GM21717 (cell line): ENCODE data around the gene NUMBL.

ENCODE experiments used
- ATAC-seq: cut with Tn5 transposase; IDR thresholded peaks from one replicate; pipeline ENCODE4 v1.9.1; 2021; ENCODE audit warnings: mild to moderate bottlenecking, moderate library complexity; ENCODE audit not compliant: unreplicated experiment

Gene NUMBL

DNA sequence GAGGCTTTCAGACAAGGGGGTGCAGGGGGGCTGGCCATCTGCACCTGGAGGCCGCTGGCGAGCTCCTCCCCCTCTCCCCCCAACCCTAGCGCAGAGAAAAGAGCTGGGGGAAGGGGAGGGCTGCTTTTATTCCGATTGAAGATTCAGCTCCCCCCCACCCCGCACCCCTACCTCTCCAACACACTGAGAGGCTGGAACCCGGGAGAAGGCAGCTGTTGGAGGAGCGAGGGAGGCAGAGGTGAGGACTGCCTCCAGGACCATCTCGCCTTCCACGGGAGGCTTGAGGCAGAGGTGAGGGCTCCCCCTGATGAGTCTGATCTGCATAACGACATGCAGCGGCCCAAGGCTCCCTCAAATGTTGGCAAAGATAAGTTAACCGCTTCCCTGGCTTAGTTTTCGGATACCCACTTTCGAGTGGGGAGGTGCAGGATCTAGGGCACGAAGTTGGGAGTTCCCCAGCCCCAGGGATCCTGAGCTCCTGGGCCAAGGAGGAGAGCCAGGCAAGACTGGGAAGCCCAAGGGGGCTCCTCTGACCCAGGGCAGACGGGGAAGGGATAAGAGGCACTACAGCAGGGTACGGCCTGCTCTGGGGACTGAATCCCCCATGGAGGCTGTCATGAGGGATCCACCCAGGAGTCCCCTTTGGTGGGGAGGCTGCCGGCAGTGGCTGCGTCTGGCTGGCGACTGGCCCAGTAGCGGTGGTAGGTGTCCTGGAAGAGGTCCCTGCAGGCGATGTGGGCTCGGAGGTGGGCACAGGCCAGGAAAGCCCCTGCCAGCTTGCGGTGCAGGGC, 1.2 kb upstream of the NUMBL start:
- no peak for ATAC-seq

DNA sequence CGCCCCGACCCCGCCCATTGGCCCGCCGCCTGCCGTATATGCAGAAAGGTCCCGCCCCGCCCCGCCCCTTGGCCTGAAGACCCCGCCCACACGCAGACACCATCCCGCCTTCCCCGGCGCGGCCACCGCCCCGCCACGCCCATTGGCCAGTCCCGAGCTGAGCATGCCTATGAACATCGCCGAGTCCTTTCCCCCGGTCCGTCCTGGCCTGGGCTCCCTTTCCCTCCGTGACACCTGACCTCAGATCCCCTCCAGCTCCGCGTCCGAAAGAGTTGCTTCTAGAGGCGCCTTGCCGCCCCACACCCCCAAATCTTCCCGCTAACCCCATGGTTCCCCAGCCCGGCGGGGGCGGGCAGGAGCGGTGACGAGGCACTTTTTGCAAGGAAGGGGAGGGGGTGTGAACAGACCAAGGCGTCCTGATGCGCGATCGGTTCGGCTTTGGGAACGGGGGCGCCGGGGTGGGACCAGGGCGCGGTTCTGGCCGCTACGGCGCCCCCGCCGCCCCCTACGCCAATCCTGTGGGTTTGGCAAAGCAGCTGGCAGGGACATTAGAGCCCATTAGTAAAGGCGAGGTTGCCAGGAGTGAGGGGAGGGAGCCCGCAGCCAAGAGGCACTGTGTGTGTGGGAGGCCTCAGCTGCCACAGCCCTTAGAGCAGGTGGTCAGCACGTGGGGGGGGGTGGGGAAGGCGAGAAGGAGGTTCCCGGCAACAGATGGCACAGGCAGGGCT, 406 bp upstream of the NUMBL start:
- peak; percentile 49 for ATAC-seq

DNA sequence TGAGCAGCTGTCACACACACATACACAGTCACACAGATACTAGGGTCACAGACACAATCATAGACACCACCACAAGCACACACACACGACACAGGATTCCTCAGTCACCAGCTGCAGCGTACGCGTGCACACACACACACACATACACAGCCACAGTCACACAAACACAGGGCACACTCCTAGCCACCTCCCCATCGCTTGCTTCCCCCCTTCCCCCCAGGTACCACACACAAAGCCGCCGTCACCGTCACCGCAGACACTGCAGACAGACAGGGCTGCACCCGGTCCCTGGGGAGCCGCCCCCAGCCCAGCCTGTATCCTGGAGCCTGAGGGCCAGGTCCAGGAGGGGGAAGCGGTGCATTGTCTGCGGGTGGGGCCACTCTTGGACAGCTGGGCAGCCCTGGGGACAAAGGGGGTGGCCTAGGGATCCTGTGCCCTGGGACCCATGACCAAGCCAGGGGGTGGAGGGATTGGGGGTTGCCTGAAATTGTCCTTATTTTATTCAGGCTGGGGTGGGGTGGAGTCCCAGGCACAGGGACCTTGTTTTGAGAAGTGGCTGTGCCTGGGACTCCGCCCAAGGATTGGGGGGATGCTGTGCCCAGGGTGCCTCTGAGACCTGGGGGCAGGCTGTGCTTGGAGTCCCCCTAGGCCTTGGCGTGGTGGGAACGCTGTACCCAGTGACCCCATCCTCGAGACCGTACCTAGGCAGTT, 957 bp downstream of the NUMBL start:
- ATAC-seq, result no peak

DNA sequence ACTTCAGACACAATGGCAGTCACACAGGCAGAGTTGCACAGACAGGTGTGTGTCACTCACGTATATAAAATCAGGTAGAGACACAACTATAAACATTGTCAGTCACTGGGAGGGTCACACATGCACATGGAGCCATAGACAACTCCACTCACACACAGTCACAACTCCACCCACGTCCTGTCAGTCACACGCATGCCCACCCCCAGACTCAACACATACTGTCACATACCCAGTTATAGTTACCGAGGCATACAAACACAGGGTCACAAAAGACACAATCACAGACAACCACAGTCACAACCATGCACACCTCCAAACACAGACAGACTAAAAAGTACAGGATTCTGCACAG, 1.5 kb downstream of the NUMBL start:
- no peak for ATAC-seq

DNA sequence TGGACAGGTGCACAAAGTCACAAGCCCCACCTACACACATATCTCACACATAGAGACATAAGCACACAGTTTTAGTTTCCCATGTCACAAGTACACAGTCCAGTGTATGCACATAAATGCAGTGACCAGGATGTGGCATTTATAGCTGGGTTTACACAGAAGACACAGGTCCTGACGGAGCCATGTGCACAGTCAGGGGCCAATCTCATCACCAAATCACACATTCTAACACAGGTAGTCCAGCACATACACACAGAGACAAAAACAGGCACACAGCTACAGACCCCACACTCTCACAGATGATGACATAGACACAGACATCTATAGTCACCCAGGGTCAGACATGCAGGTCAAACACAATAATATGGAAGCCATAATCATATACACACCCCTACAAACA, 2.1 kb downstream of the NUMBL start:
- no peak for ATAC-seq

DNA sequence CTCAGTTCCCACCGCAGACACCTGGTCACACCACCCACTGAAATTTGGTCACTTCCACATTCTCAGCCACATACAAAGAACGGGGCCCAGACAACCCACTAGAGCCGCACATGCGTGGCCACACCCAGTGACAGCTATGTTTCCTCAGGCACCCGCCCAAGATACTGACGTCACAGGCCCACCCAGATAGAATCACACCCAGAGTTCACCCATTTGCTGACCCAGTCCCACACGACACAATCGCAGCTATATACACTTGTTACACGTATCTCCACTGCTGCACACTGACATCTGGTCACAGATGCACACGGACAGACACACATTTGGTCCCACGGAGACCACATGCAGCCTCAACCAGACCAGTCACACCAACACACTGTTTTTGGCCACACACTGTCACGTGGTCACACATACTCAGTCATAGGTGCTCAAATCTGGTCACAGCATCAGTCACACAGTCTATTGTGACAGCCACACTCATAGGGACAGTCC, 2.9 kb downstream of the NUMBL start:
- no peak for ATAC-seq

DNA sequence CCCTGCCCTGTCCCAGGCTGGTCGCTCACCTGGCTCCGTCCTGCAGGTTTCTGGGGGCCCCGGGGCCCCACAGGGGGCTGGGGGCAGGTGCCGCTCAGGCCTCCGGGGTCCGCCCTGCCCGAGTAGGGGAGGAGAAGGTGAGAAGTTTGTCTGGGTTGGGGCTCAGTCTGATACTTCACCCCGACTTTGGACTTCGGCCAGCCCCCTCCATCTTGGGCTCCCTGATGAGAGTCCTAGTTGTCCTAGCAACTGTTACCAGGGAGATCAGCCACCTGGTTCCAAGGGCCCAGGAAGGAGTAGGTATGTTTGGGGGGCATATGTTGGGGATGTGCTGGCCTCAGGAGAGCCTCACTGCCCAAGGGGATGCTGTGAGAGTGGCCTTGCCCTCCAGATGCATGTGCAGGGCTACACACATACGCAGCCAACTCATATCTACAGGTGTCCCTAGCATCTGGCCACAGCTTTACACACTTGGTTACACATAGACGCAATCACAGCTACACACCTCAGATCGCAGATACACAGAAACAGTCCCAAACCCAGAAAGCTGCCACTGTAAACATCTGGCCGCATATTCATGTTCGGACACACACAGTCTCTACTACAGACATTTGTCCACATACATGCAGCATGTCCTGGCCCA, 3.4 kb downstream of the NUMBL start:
- no peak for ATAC-seq

DNA sequence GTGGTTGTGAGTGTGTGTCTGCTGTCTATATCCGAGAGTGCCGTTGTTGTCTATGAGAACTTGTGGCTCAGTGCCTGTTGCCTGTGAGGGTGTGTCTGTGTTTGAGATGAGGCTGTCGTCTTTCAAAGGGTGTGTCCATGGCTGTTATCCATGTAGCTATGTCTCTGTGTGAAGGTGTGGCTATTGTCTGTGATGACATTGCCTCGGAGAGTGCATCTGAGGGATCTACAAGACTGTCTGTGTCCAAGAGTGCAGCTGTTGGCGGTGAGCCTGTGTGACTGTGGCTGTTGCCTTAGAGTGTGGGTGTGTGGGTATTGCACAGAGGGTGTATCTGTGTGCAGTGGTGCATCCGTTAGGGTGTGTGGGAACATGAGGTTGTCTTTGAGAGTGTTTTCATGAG, 4.9 kb downstream of the NUMBL start:
- no peak for ATAC-seq

DNA sequence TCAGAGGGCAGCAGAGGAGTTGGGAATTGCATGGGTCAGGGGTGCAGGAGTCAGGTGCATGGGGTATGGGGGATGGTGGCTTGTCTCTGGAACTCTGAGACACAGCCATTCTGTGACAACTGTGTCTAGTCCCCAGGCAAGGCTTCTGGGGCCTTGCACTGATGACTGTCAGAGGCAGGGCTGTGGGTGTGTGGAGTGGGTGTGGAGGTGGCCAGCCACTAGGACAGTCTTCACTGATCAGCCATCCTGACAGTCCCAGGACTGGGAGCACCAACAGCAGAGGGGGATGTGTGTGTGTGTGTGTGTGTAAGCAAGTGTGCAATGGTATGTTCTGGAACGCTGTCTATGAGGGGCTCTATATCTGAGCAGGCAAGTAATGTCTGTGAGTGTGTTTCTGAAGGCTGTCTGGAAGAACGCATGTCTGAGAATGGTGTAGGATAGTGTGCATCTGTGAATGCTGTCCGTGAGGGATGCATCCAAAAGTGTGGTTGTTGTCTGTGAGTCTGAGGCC, 5.4 kb downstream of the NUMBL start:
- no peak for ATAC-seq

DNA sequence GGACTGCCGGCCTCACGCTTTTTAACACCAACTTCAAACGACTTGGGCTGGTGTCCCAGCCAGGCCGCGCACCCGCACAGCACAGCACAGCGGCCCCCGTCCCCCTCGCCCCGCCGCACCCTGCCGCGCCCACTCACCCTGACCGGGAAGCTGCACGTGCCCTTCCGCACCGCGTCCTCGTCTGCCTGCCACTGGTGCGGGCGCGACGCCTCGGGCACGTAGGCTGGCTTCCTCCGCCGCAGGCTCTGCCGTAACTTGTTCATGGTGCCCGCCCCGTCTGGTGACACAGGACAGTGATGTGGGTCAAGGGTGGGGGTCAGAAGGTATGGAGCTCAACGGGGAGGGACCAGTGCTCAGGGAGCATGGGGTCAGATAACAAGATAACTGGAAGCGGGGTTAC, 6.2 kb downstream of the NUMBL start:
- ATAC-seq, result no peak

DNA sequence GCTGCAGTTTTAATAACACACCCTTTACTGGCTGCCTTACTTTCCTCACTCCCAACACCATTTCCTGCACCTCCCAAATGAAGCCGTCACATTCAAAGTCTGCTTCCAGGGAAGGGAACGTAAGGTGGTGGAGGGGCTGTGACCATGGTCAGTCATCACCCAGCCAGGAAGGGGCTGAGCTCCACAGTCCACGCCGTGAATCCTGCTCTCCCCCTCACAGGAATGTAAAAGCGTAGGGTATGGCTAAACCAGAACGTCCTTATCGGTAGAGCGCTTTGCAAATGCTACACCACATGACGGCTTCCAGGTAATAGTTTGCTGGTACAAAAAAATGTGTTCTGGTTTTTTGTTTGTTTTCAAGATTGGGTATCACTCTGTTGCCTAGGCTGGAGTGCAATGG, 7.0 kb downstream of the NUMBL start:
- ATAC-seq, result no peak

DNA sequence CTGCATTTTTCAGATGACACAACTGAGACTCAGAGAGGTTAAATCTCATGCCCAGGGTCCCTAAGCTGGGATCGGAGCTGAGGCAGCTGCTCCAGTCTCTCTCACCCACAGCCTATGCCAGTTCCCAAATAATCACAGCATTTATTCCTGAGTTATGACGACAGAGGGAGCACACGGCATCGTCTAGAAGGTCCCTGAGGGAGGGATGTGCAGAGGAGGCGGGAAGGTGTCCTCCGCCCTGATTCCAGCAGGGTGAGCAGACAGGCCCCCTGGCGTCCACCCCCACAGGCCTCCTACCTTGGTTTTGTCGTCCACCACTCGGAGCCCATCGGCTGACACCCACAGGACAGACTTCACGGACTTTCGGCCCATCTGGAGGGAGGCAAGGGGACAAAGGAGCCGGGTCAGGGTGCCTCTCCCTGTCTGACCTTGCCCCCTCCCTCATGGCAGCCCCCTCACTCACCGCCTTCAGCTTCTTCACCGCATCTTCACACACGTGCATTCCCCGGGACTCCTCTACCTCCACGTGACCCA, 8.0 kb downstream of the NUMBL start:
- ATAC-seq, result no peak

DNA sequence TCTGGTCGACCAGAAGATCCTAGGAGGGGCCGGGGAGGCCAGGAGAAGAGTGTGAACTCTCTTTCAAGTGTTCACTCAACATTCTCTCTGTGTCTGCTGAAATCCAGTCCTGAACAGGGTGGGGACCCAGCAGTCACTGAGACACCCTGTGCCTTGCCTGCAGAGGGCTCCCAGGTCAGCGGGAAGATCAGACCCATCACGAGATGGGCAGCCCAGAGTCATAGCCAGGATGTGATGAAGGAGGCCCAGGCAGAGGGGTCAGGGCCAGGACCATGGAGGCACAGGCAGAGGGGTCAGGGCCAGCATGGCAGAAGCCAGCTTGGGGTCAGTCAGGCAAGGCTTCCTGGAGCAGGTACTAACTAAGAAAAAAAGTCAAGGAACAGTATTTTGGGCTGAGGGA, 9.4 kb downstream of the NUMBL start:
- ATAC-seq, result no peak

DNA sequence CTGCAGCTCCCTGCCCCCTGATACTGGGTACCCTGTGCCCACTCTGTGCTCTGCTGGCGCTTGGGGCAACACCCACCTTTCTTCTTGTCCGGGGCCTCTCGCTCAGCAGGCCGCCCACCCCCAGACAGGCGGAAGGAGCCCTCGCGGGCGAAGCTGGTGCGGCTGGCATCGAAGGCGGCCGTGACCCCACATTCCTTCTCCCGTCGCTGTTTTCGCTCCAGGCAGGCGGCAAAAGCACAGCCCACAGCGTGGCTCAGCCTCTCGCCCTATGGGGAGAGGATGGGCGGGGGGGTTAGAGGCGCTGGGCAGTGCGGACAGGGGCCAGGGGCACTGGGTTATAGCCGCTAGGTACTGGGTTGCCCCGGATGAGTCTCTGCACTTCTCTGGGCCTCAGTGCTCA, 13.3 kb downstream of the NUMBL start:
- no peak for ATAC-seq

DNA sequence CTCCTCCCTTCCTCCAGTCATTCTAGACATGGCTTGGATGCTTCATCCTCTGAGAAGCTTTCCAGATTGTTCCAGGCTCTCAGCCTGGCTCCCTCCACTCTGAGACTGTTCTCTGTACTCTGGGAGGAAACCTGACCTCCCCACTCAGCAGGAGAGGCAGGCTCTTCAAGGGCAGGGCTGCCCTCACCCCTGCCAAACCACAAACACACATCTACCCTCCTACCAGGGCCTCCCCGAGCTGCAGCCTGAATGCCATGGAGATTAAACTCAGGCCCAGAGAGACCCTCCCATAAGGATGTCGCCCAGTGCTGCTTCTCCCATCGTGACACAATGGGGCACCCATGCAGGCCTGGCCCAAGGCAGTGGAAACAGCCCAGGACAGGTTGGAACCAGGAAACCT, 16.2 kb downstream of the NUMBL start:
- no peak for ATAC-seq

DNA sequence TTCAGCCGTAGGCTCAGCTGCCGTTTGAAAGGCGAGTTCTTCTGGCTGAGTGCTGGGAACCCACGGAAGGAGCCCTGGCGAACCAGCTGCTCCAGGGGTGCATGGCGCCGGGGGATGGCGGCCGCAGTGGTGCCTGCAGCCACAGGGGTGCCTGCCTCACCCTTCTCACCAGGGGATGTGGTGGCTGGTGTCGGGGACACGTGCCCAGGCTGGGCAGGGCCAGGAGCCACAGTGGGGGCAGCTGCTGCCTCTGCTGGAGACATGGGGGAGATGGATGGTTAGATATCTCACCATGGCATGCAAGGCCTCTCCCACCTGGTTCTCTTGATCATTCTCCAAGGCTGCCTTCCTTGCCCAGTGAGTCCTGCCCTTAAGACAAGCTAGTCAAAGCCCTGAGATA, 17.1 kb downstream of the NUMBL start:
- ATAC-seq, result no peak

DNA sequence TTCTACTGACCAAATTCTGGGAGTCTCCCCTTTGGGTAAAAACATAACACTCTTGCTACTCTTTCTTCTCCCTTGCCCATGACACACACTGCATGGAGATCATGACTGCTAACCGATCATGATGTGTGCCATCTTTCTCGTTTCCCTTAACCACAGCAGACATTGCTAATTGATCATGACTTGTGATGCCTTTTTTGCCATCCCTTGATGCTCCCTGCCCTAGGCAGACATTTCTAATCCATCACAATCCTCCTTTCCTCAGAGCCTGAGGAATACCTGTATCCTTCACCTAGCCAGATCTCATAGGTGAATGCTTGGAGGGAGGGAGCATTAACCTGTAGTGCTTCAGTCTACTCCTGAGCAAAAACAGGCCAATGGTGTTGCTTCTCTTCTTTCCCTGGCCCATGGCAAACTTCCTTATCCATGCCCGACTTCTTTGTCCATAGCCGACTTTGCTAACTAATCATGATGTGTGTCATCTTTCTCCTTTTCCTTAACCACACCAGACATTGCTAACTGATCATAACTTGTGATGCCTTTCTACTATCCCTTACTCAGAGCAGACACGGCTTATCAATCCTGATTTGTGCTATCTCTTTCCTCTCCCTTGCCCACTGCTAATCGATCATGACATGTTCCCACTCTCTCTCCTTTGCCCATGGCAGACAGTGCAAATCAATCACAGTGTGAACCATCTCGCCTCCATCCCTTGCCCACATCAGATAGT, 17.7 kb downstream of the NUMBL start:
- no peak for ATAC-seq

DNA sequence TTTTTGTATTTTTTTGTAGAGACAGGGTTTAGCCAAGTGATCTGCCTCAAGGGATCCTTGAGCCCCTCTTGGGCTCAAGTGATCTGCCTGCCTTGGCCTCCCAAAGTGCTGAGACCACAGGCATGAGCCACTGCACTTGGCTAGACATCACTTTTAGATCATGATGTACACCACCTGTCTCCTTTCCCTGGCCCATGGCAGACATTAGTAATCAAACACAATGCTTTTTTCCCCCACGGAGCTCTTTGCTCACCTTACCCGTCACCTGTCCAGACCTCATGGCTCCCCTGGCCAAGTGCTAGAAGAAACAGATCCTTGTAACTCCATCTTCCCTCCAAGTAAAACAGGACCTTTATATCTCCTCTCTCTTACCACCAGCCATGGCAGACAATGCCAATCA, 18.4 kb downstream of the NUMBL start:
- ATAC-seq, result no peak

DNA sequence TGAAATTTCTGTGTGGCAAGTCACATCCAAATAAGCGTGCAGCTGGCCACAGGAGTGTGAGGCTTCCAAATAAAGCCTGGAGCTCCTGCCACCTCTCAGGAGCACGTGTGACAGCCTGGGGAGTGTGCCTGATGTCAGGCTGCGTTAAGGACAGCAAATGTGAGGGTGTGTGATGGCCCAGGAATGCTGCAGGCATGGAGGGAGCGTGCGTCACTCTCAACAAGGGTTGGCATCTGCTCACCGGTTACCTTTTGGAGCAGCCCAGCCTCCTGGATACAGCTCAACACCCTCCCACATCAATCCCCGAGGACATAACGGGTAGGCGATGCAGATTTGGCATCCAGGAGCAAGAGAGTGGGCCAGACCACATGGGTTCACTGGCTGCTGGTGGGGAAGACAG, 19.0 kb downstream of the NUMBL start:
- ATAC-seq, result no peak

DNA sequence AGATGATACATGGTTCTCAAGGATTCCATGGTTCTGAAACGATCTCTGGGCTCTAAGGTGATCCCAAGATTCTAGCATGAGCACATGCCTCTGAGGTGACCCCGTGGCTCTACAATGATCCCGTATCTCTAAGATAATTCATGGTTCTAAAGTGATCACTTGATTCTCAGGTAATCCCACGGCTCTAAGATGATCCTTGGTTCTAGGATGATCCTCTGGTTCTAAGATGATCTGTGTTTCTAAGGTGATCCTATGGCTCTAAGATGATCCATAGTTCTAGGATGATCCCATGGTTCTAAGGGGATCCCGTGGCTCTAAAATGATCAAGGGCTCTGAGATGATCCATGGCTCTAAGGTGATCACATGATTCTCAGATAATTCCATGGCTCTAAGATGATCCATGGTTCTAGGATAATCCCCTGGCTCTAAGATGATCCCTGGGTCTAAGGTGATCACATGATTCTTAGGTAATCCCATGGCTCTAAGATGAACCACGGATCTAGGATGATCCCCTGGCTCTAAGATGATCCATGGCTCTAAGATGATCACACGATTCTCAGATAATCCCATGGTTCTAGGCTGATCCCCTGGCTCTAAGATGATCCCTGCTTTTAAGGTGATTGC, 21.3 kb downstream of the NUMBL start:
- no peak for ATAC-seq
